Calu3 (cell line): Measurements from ENCODE around the gene FBXO22. TPM values are rescaled to one million over a fixed set of nuclear protein-coding genes. Genes with fewer than 3 reads are reported as not detected.

Experiments
- BruUV-seq: library from RNA; stranded (reverse); fragments of 400-500 nt; replicated peaks from 2 replicates; lab custom pipeline; 2021; lab: Mats Ljungman, UMichigan
- CTCF ChIA-PET: fragments of 300-600 bp; sonication (Branson Sonifier 250); formaldehyde crosslinking; loops from one replicate; lab custom pipeline; 2022; ENCODE audit warnings: antibody characterized with exemption; lab: Charles Lee
- DNase-seq: peaks from one replicate; pipeline ENCODE4 v3.0.0; 2022
- H3K27ac Mint-ChIP-seq: one replicate; pipeline ENCODE4 v1.8.0; 2022; ENCODE audit warnings: mixed read lengths; ENCODE audit not compliant: unreplicated experiment
- H3K27me3 Mint-ChIP-seq: one replicate; pipeline ENCODE4 v1.8.0; 2022; ENCODE audit warnings: mixed read lengths; ENCODE audit not compliant: unreplicated experiment
- H3K36me3 Mint-ChIP-seq: one replicate; pipeline ENCODE4 v1.8.0; 2022; ENCODE audit warnings: mild to moderate bottlenecking, moderate library complexity, mixed read lengths; ENCODE audit not compliant: insufficient read depth, unreplicated experiment
- H3K4me1 Mint-ChIP-seq: one replicate; pipeline ENCODE4 v1.8.0; 2022; ENCODE audit warnings: mild to moderate bottlenecking, low read depth, mixed read lengths; ENCODE audit not compliant: unreplicated experiment
- H3K4me3 Mint-ChIP-seq: one replicate; pipeline ENCODE4 v1.8.0; 2022; ENCODE audit warnings: mild to moderate bottlenecking, low read depth, moderate library complexity, mixed read lengths; ENCODE audit not compliant: unreplicated experiment
- H3K9me3 Mint-ChIP-seq: one replicate; pipeline ENCODE4 v1.8.0; 2022; ENCODE audit warnings: low read depth, mixed read lengths; ENCODE audit not compliant: unreplicated experiment
- intact Hi-C: fragments of 100-400 bp; cut with micrococcal nuclease; formaldehyde crosslinking; loops from one replicate; pipeline ENCODE4 v1.10.0; 2022; ENCODE audit not compliant: unreplicated experiment
- total RNA-seq: library from RNA; stranded (reverse); gene quantifications from 2 replicates; pipeline ENCODE4 v1.2.3, GENCODE V29; 2022
- TF ChIP-seq, protein P1 (sequence below): fragments of 200-600 bp; IDR thresholded peaks from one replicate; pipeline ENCODE4 v1.8.0; 2022; ENCODE audit warnings: antibody characterized with exemption; ENCODE audit not compliant: unreplicated experiment

The FBXO22 gene
- total RNA-seq, 1 experiment from 2014 or later: 49.2 TPM

DNA sequence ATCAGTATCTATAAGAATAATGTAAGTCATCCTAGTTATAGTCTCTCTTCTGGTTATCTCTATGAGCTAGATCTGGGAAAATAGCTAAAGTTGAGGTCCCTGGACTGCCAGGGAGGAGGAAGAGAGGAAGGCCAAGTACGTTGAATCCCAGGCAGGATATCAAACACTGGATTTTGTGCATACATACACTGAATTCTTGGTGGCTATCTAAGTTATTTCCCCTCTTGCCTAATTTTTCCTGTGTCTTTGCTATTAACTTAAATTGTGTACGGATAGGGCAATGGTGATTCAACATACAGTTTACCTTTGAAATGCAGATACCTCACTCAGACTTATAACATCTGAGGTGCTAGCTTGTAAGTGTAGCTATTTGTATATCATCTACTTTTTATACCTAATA lies 27.2 kb downstream of the FBXO22 start:
- no peak overlapping the region for H3K27ac Mint-ChIP-seq
- H3K9me3 Mint-ChIP-seq: no peaks in the 10 kb centered on the region
- H3K36me3 Mint-ChIP-seq: peaks cover 21% of the 10 kb centered on the region
- TF ChIP-seq, protein P1, sequence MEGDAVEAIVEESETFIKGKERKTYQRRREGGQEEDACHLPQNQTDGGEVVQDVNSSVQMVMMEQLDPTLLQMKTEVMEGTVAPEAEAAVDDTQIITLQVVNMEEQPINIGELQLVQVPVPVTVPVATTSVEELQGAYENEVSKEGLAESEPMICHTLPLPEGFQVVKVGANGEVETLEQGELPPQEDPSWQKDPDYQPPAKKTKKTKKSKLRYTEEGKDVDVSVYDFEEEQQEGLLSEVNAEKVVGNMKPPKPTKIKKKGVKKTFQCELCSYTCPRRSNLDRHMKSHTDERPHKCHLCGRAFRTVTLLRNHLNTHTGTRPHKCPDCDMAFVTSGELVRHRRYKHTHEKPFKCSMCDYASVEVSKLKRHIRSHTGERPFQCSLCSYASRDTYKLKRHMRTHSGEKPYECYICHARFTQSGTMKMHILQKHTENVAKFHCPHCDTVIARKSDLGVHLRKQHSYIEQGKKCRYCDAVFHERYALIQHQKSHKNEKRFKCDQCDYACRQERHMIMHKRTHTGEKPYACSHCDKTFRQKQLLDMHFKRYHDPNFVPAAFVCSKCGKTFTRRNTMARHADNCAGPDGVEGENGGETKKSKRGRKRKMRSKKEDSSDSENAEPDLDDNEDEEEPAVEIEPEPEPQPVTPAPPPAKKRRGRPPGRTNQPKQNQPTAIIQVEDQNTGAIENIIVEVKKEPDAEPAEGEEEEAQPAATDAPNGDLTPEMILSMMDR: no peak
- CTCF ChIA-PET: interaction anchor here (1.2 kb wide), 1 partner anchor 125 kb away, joined by 3 read pairs; no protein-coding TSS in a partner anchor
- no peaks in the 10 kb centered on the region for H3K27me3 Mint-ChIP-seq
- intact Hi-C loops: no loop called here
- no peak for DNase-seq
- BruUV-seq: no TSS peak
- H3K4me1 Mint-ChIP-seq: no peaks in the 10 kb centered on the region
- H3K4me3 Mint-ChIP-seq: no peak overlapping the region

DNA sequence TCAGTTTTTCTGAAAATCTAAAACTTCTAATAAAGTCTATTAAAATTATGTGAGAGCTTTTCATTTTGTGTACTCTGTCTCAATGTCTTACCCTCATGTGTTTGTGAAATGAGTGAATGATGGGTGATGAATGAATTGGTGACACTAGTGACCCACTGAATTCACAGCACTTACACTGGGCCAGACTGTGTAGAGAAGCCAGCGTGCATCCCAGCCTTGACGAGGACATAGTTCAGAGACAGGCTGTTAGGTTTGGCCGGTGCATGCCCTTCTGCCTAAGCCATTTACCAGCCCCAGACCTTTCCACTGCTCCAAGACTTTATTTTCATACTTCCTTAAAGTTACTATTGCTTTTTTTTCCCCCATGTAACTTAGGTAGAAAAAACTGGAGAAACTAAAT lies 38.8 kb downstream of the FBXO22 start:
- no peaks in the 10 kb centered on the region for H3K4me1 Mint-ChIP-seq
- TF ChIP-seq, protein P1: no peak
- no peak for DNase-seq
- H3K9me3 Mint-ChIP-seq: no peaks in the 10 kb centered on the region
- H3K36me3 Mint-ChIP-seq: peaks cover 6% of the 10 kb centered on the region
- no TSS peak for BruUV-seq
- no peak overlapping the region for H3K4me3 Mint-ChIP-seq
- no peak overlapping the region for H3K27ac Mint-ChIP-seq
- intact Hi-C loops: no loop called here
- CTCF ChIA-PET: no interaction called here
- peaks cover 15% of the 10 kb centered on the region for H3K27me3 Mint-ChIP-seq

DNA sequence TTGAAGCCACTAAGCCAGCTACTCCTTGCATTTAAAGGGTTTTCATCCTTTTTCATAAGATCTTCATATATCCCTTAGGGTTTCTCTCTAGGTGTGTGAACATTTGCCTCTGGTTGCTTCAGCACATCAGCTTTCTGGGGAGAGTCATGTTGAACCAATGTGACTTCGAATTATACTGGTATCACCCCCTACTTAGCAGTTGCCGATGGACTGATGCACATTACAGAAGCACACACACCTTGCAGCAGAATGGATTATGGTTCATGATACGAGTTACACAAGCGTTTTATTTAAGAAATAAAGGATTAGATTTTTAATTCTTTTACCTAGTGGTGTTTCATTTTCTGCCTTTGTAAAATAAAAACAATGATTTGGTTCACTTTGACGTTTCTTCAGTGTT lies 39.6 kb downstream of the FBXO22 start:
- CTCF ChIA-PET: no interaction called here
- Mint-ChIP-seq H3K4me1 (no peaks in the 10 kb centered on the region), H3K36me3 (peaks cover 6% of the 10 kb centered on the region), H3K9me3 (no peaks in the 10 kb centered on the region), H3K27ac (no peak overlapping the region), H3K27me3 (peaks cover 15% of the 10 kb centered on the region), H3K4me3 (no peak overlapping the region)
- intact Hi-C loops: no loop called here
- no TSS peak for BruUV-seq
- no peak for DNase-seq
- TF ChIP-seq, protein P1: no peak

DNA sequence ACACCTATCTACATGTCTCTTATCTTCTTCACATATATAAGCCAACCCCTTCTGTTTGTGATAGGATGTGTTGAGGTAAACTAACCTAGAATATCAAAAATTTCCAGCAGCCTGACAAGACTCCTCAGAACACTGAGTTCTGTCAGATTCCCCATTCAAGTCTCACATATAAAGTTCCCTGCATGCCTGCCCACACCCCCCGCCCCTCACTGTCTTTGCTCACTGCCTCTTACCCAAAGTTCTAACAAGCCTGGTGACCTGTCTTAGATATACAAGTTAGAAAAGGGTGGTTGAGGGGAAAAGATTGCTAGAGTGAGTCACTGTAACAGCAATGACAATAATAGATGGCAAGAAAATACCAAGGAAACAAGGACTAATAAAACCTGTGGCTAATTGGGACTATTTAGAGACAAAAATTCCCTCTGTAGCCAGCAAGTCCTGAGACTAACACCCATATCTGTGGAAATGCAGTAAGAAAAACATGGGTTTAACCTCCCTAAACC lies 40.1 kb downstream of the FBXO22 start:
- Mint-ChIP-seq H3K4me1 (no peaks in the 10 kb centered on the region), H3K27me3 (peaks cover 15% of the 10 kb centered on the region), H3K36me3 (peaks cover 6% of the 10 kb centered on the region), H3K9me3 (no peaks in the 10 kb centered on the region), H3K4me3 (no peak overlapping the region), H3K27ac (no peak overlapping the region)
- TF ChIP-seq, protein P1: no peak
- intact Hi-C loops: no loop called here
- CTCF ChIA-PET: no interaction called here
- no peak for DNase-seq
- no TSS peak for BruUV-seq
